Peyer's patch (tissue), 4 donors: ENCODE measurements around the gene CRCP. TPM values are rescaled to one million over a fixed set of nuclear protein-coding genes. Genes with fewer than 3 reads are reported as not detected.
A peak's percentile ranks its signal among the peaks of the same experiment; 100 is the strongest.
"Not testable (repeated sequence)": the region's sequence is repeated elsewhere in the genome, so short reads cannot be mapped to it uniquely, and the experiment has no call there.

ENCODE experiments used
- DNase-seq, 3 donors: peaks; one replicate each; pipeline ENCODE4 v3.0.0-alpha.2; 2017 to 2019
- H3K27ac ChIP-seq, 4 donors: fragments of 200-600 bp; sonication (generic); one replicate each; pipeline ENCODE4 v1.5.1; 2016 to 2019
- H3K27me3 ChIP-seq, 2 donors: fragments of 200-600 bp; sonication (generic); one replicate each; pipeline ENCODE4 v1.5.1; 2019
- H3K36me3 ChIP-seq, 3 donors: fragments of 200-600 bp; sonication (generic); one replicate each; pipeline ENCODE4 v1.5.1; 2016 to 2019
- H3K4me1 ChIP-seq, 4 donors: fragments of 200-600 bp; sonication (generic); one replicate each; pipeline ENCODE4 v1.5.1; 2016 to 2019
- H3K4me3 ChIP-seq, 4 donors: fragments of 200-600 bp; sonication (generic); 1 replicate in 3 of 4; 2 replicates in 1 of 4; pipeline ENCODE4 v1.5.1; 2016 to 2019; ENCODE audit warnings: mild to moderate bottlenecking in 1 of 4
- H3K9me3 ChIP-seq, 4 donors: fragments of 200-600 bp; sonication (generic); one replicate each; pipeline ENCODE4 v1.5.1; 2016 to 2019; ENCODE audit warnings: mild to moderate bottlenecking in 1 of 4
- CTCF ChIP-seq, 6 experiments: fragments of 450-650 bp in 4 of 6; fragments of 200-600 bp in 2 of 6; sonication (generic) in 1 of 6; IDR thresholded peaks; one replicate each; pipeline ENCODE4 v1.5.1; 2017 to 2019; ENCODE audit warnings: antibody characterized with exemption in 6 of 6, mild to moderate bottlenecking in 3 of 6, moderate library complexity in 1 of 6
- POLR2A ChIP-seq, 2 donors: fragments of 450-650 bp; IDR thresholded peaks; one replicate each; pipeline ENCODE4 v1.5.1; 2017; ENCODE audit warnings: antibody characterized with exemption in 2 of 2, mild to moderate bottlenecking in 2 of 2, moderate library complexity in 2 of 2
- total RNA-seq, 4 donors: library from RNA; depleted of rRNA; stranded (reverse); fragments of >200 nt; gene quantifications; one replicate each; pipeline ENCODE4 v1.1.0, GENCODE V29; 2016

Gene CRCP
- total RNA-seq, 4 donors from 2014 or later, result 24.7 to 67.7 (median 42.2) TPM

GRCh38 chr7:66145400-66146104 is 30.9 kb downstream of the CRCP start:
- peak in 1 of 3 donors; percentile 59 for DNase-seq
- H3K27ac ChIP-seq, result peak overlapping the region in 3 of 4 donors; percentile 20 to 30 (median 27)
- no peaks in the 10 kb centered on the region for H3K9me3 ChIP-seq
- TF ChIP-seq CTCF (IDR thresholded peaks at IDR 0.05), result no peak
- TF ChIP-seq POLR2A (IDR thresholded peaks at IDR 0.05), result no peak
- H3K4me1 ChIP-seq, result peaks cover 0 to 10% (median 3%) of the 10 kb centered on the region in 4 donors
- no peak overlapping the region for H3K4me3 ChIP-seq
- H3K36me3 ChIP-seq, result peaks cover 0 to 48% (median 0%) of the 10 kb centered on the region in 3 donors
- H3K27me3 ChIP-seq, result no peaks in the 10 kb centered on the region

GRCh38 chr7:66146701-66147100 is 32.1 kb downstream of the CRCP start:
- no peaks in the 10 kb centered on the region for H3K27me3 ChIP-seq
- no peak overlapping the region for H3K27ac ChIP-seq
- no peak for DNase-seq
- H3K36me3 ChIP-seq, result peaks cover 0 to 47% (median 0%) of the 10 kb centered on the region in 3 donors
- TF ChIP-seq POLR2A (IDR thresholded peaks at IDR 0.05) (no peak), CTCF (IDR thresholded peaks at IDR 0.05) (no peak)
- peaks cover 0 to 17% (median 3%) of the 10 kb centered on the region in 4 donors for H3K4me1 ChIP-seq
- H3K4me3 ChIP-seq, result no peak overlapping the region
- H3K9me3 ChIP-seq, result no peaks in the 10 kb centered on the region

GRCh38 chr7:66147657-66148056 is 33.0 kb downstream of the CRCP start:
- H3K27ac ChIP-seq, result peak overlapping the region in 3 of 4 donors; percentile 28 to 47 (median 44)
- H3K9me3 ChIP-seq, H3K4me3 ChIP-seq, H3K27me3 ChIP-seq, DNase-seq: not testable (repeated sequence)
- peaks cover 0 to 17% (median 3%) of the 10 kb centered on the region in 4 donors for H3K4me1 ChIP-seq
- H3K36me3 ChIP-seq, result peaks cover 0 to 46% (median 0%) of the 10 kb centered on the region in 3 donors

GRCh38 chr7:66150471-66150870 is 35.8 kb downstream of the CRCP start:
- H3K36me3 ChIP-seq, result peaks cover 0 to 54% (median 0%) of the 10 kb centered on the region in 3 donors
- DNase-seq, result peak in 2 of 3 donors; percentile 26 to 54

GRCh38 chr7:66152371-66153191 is 37.9 kb downstream of the CRCP start:
- no peaks in the 10 kb centered on the region for H3K27me3 ChIP-seq
- TF ChIP-seq CTCF (IDR thresholded peaks at IDR 0.05) (no peak), POLR2A (IDR thresholded peaks at IDR 0.05) (no peak)
- H3K27ac ChIP-seq, result peak overlapping the region; percentile 35 to 72 (median 58)
- peaks cover 0 to 52% (median 0%) of the 10 kb centered on the region in 3 donors for H3K36me3 ChIP-seq
- no peaks in the 10 kb centered on the region for H3K9me3 ChIP-seq
- H3K4me1 ChIP-seq, result peaks cover 0 to 17% (median 3%) of the 10 kb centered on the region in 4 donors
- no peak for DNase-seq
- no peak overlapping the region for H3K4me3 ChIP-seq

More at GRCh38 chr7:66150471-66150870, 35.8 kb downstream of the CRCP start:
- Histone ChIP-seq H3K27me3 (no peaks in the 10 kb centered on the region), H3K4me3 (no peak overlapping the region), H3K9me3 (no peaks in the 10 kb centered on the region), H3K27ac (peak overlapping the region; percentile 22 to 61 (median 41)), H3K4me1 (peaks cover 0 to 17% (median 3%) of the 10 kb centered on the region in 4 donors)
- TF ChIP-seq CTCF (IDR thresholded peaks at IDR 0.05) (no peak), POLR2A (IDR thresholded peaks at IDR 0.05) (no peak)

GRCh38 chr7:66153691-66154090 is 39.0 kb downstream of the CRCP start:
- peaks cover 0 to 63% (median 0%) of the 10 kb centered on the region in 3 donors for H3K36me3 ChIP-seq
- peaks cover 0 to 17% (median 3%) of the 10 kb centered on the region in 4 donors for H3K4me1 ChIP-seq
- no peak for TF ChIP-seq CTCF (IDR thresholded peaks at IDR 0.05)
- TF ChIP-seq POLR2A (IDR thresholded peaks at IDR 0.05), result no peak
- no peaks in the 10 kb centered on the region for H3K9me3 ChIP-seq
- no peaks in the 10 kb centered on the region for H3K27me3 ChIP-seq
- no peak for DNase-seq
- no peak overlapping the region for H3K4me3 ChIP-seq
- no peak overlapping the region for H3K27ac ChIP-seq

GRCh38 chr7:66156035-66156434 is 41.4 kb downstream of the CRCP start:
- not testable (repeated sequence) for H3K4me3 ChIP-seq, H3K27ac ChIP-seq, H3K4me1 ChIP-seq, H3K9me3 ChIP-seq, DNase-seq, H3K27me3 ChIP-seq
- H3K36me3 ChIP-seq, result peaks cover 0 to 60% (median 0%) of the 10 kb centered on the region in 3 donors
